NCI-H2081 (cell line): ENCODE data around the gene TUBAL3.

Source experiments
- DNase-seq, 2 experiments: peaks; one replicate each; lab custom pipeline; 2025; lab: John Stamatoyannopoulos, UW

The TUBAL3 gene

GRCh38 chr10:5404208-5405041, at the start of gene TUBAL3:
Gene TUBAL3 (minus strand): TSS chr10:5404828. CDS start chr10:5404792, 36 bp downstream.
- DNase-seq = no peak

GRCh38 chr10:5453749-5454489, 49.3 kb upstream of the TUBAL3 start:
- no peak for DNase-seq

- DNase-seq = no peak
Measured at GRCh38 chr10:5450605-5451384, 46.2 kb upstream of the TUBAL3 start.

- no peak for DNase-seq
Measured at GRCh38 chr10:5449823-5450222, 45.2 kb upstream of the TUBAL3 start.

GRCh38 chr10:5449227-5449626, 44.6 kb upstream of the TUBAL3 start:
- no peak for DNase-seq

- DNase-seq = no peak
Measured at GRCh38 chr10:5448333-5449001, 43.8 kb upstream of the TUBAL3 start.

- no peak for DNase-seq
Measured at GRCh38 chr10:5447611-5448071, 43.0 kb upstream of the TUBAL3 start.

GRCh38 chr10:5447056-5447455, 42.4 kb upstream of the TUBAL3 start:
- no peak for DNase-seq

GRCh38 chr10:5446390-5446926, 41.8 kb upstream of the TUBAL3 start:
- peak; percentile 63 to 83 for DNase-seq

- no peak for DNase-seq
Measured at GRCh38 chr10:5445006-5445405, 40.4 kb upstream of the TUBAL3 start.

GRCh38 chr10:5443429-5443828, 38.8 kb upstream of the TUBAL3 start:
- DNase-seq = no peak

- no peak for DNase-seq
Measured at GRCh38 chr10:5442990-5443370, 38.4 kb upstream of the TUBAL3 start.

GRCh38 chr10:5442065-5442989, 37.7 kb upstream of the TUBAL3 start:
- DNase-seq = peak in 1 of 2 experiments; percentile 27

GRCh38 chr10:5441106-5441505, 36.5 kb upstream of the TUBAL3 start:
- DNase-seq = no peak

- DNase-seq = no peak
Measured at GRCh38 chr10:5440206-5440605, 35.6 kb upstream of the TUBAL3 start.

GRCh38 chr10:5435328-5435727, 30.7 kb upstream of the TUBAL3 start:
- DNase-seq = no peak

GRCh38 chr10:5434017-5434753, 29.6 kb upstream of the TUBAL3 start:
- DNase-seq = peak; percentile 13 to 16

GRCh38 chr10:5433182-5433581, 28.6 kb upstream of the TUBAL3 start:
- no peak for DNase-seq

GRCh38 chr10:5428133-5428532, 23.5 kb upstream of the TUBAL3 start:
- DNase-seq = no peak

GRCh38 chr10:5424751-5425150, 20.1 kb upstream of the TUBAL3 start:
- no peak for DNase-seq
